A673 (cell line): ENCODE measurements around the gene DDX59. TPM values are rescaled to one million over a fixed set of nuclear protein-coding genes. Genes with fewer than 3 reads are reported as not detected.

ENCODE experiments used
- BruUV-seq: library from RNA; stranded (reverse); fragments of 400-500 nt; replicated peaks from 2 replicates; lab custom pipeline; 2021; lab: Mats Ljungman, UMichigan
- CTCF ChIA-PET: fragments of 300-600 bp; sonication (Branson Sonifier 250); formaldehyde crosslinking; loops from one replicate; lab custom pipeline; 2022; ENCODE audit warnings: antibody characterized with exemption; lab: Charles Lee
- POLR2A ChIA-PET: fragments of 300-600 bp; sonication (Branson Sonifier 250); formaldehyde crosslinking; loops from one replicate; lab custom pipeline; 2022; ENCODE audit warnings: antibody characterized with exemption; ENCODE audit not compliant: low non-redundant PET; lab: Charles Lee
- DNase-seq: peaks from one replicate; pipeline ENCODE4 v3.0.0-alpha.2; 2015; ENCODE audit warnings: low spot score
- H3K27ac ChIP-seq: fragments of 200-600 bp; sonication (generic); 2 replicates; pipeline ENCODE4 v1.5.1; 2016; ENCODE audit warnings: mixed run types, low read depth, mild to moderate bottlenecking, mixed read lengths, antibody characterized with exemption, low read length; ENCODE audit not compliant: poor library complexity, severe bottlenecking
- H3K27me3 ChIP-seq: fragments of 200-600 bp; sonication (generic); replicated peaks from 2 replicates; pipeline ENCODE4 v1.6.1; 2017; ENCODE audit warnings: mixed run types, low read depth, mild to moderate bottlenecking, mixed read lengths, antibody characterized with exemption, low read length; ENCODE audit not compliant: insufficient read depth, poor library complexity
- H3K36me3 ChIP-seq: fragments of 200-600 bp; sonication (generic); 2 replicates; pipeline ENCODE4 v1.6.1; 2016; ENCODE audit warnings: mixed run types, mild to moderate bottlenecking, mixed read lengths, antibody characterized with exemption, low read length; ENCODE audit not compliant: insufficient read depth, poor library complexity, severe bottlenecking
- H3K4me1 ChIP-seq: fragments of 200-600 bp; sonication (generic); 2 replicates; pipeline ENCODE4 v1.6.1; 2017; ENCODE audit warnings: mixed run types, mild to moderate bottlenecking, mixed read lengths, antibody characterized with exemption, low read length; ENCODE audit not compliant: insufficient read depth, poor library complexity, severe bottlenecking
- H3K4me3 ChIP-seq: fragments of 200-600 bp; sonication (generic); 2 replicates; pipeline ENCODE4 v1.5.1; 2016; ENCODE audit warnings: low read depth, mixed run types, mild to moderate bottlenecking, mixed read lengths, low read length; ENCODE audit not compliant: poor library complexity, severe bottlenecking
- H3K9me3 ChIP-seq: fragments of 200-600 bp; sonication (generic); 2 replicates; pipeline ENCODE4 v1.6.1; 2016; ENCODE audit warnings: mixed run types, low read depth, mild to moderate bottlenecking, mixed read lengths, antibody characterized with exemption, low read length; ENCODE audit not compliant: poor library complexity, severe bottlenecking
- CTCF ChIP-seq: fragments of 300-800, 200-600 bp; sonication (generic); conservative IDR thresholded peaks from 2 replicates; pipeline ENCODE4 v1.5.1; 2017; ENCODE audit warnings: low read depth, mild to moderate bottlenecking, antibody characterized with exemption, low read length, moderate library complexity, mixed read lengths
- EZH2 ChIP-seq: fragments of 200-600 bp; sonication (generic); IDR thresholded peaks from 2 replicates; pipeline ENCODE4 v1.6.1; 2017; ENCODE audit warnings: borderline replicate concordance, low read depth, mild to moderate bottlenecking, mixed read lengths, antibody characterized with exemption, low read length; ENCODE audit not compliant: poor library complexity, severe bottlenecking
- intact Hi-C: fragments of 100-400 bp; cut with micrococcal nuclease; formaldehyde crosslinking; loops from one replicate; pipeline ENCODE4 v1.10.0; 2022; ENCODE audit not compliant: unreplicated experiment
- total RNA-seq: library from RNA; stranded (reverse); gene quantifications from 2 replicates; pipeline ENCODE4 v1.2.3, GENCODE V29; 2021

The DDX59 gene
- total RNA-seq, 1 experiment from 2014 or later: 17.4 TPM

GRCh38 chr1:200694738-200695137, 25.0 kb upstream of the DDX59 start:
- H3K27me3 ChIP-seq: no peaks in the 10 kb centered on the region
- intact Hi-C loops: no loop called here
- no peaks in the 10 kb centered on the region for H3K36me3 ChIP-seq
- BruUV-seq: no TSS peak
- H3K4me1 ChIP-seq: no peaks in the 10 kb centered on the region
- H3K27ac ChIP-seq: no peak overlapping the region
- TF ChIP-seq EZH2 (no peak), CTCF (no peak)
- ChIA-PET CTCF (no interaction called here), POLR2A (no interaction called here)
- DNase-seq: no peak
- no peaks in the 10 kb centered on the region for H3K9me3 ChIP-seq
- H3K4me3 ChIP-seq: no peak overlapping the region

GRCh38 chr1:200693327-200693726, 23.6 kb upstream of the DDX59 start:
- CTCF ChIA-PET: interaction anchor here (0.5 kb wide), 1 partner anchor 742 kb away, joined by 3 read pairs; no protein-coding TSS in a partner anchor
- TF ChIP-seq EZH2: no peak
- no peak for TF ChIP-seq CTCF
- no peak overlapping the region for H3K27ac ChIP-seq
- no peaks in the 10 kb centered on the region for H3K9me3 ChIP-seq
- no peak for DNase-seq
- H3K36me3 ChIP-seq: no peaks in the 10 kb centered on the region
- H3K27me3 ChIP-seq: no peaks in the 10 kb centered on the region
- no peak overlapping the region for H3K4me3 ChIP-seq
- POLR2A ChIA-PET: interaction anchor here (0.6 kb wide), 1 partner anchor 888 kb away, joined by 4 read pairs; no protein-coding TSS in a partner anchor
- intact Hi-C loops: no loop called here
- no TSS peak for BruUV-seq
- peaks cover 2% of the 10 kb centered on the region for H3K4me1 ChIP-seq

GRCh38 chr1:200692316-200692715, 22.6 kb upstream of the DDX59 start:
- CTCF ChIA-PET: no interaction called here
- no peak for DNase-seq
- Histone ChIP-seq H3K4me3 (no peak overlapping the region), H3K9me3 (no peaks in the 10 kb centered on the region), H3K27ac (no peak overlapping the region), H3K27me3 (no peaks in the 10 kb centered on the region), H3K36me3 (no peaks in the 10 kb centered on the region), H3K4me1 (peaks cover 11% of the 10 kb centered on the region)
- TF ChIP-seq CTCF (no peak), EZH2 (no peak)
- intact Hi-C loops: no loop called here
- BruUV-seq: no TSS peak
- POLR2A ChIA-PET: no interaction called here
